Keratinocyte (primary cell): ENCODE measurements around the gene SLCO3A1. TPM values are rescaled to one million over a fixed set of nuclear protein-coding genes. Genes with fewer than 3 reads are reported as not detected.

Experiments
- DNase-seq: peaks from one replicate; pipeline ENCODE4 v3.0.0-alpha.2; 2011; ENCODE audit warnings: low read depth, missing footprints, low spot score
- FAIRE-seq: peaks from 2 replicates; lab custom pipeline; 2011; peaks lifted over from hg19 to GRCh38; lab: Jason Lieb, UNC
- H2AFZ ChIP-seq: 2 replicates; pipeline ENCODE4 v1.6.0; 2012; ENCODE audit warnings: low read length, control low read depth, inconsistent platforms; ENCODE audit not compliant: control insufficient read depth
- H3K27ac ChIP-seq: 2 replicates; pipeline ENCODE4 v1.5.1; 2011; ENCODE audit warnings: low read length; ENCODE audit not compliant: control insufficient read depth, insufficient read depth
- H3K27me3 ChIP-seq: 3 replicates; pipeline ENCODE4 v1.6.0; 2011; ENCODE audit warnings: low read length; ENCODE audit not compliant: control insufficient read depth, insufficient read depth; ENCODE audit errors: extremely low read depth
- H3K36me3 ChIP-seq, 2 experiments: 2 replicates in 1 of 2; 3 replicates in 1 of 2; pipeline ENCODE4 v1.5.1; 2011; ENCODE audit warnings: low read length in 2 of 2, mild to moderate bottlenecking in 1 of 2; ENCODE audit not compliant: control insufficient read depth in 2 of 2, insufficient read depth in 2 of 2; ENCODE audit errors: extremely low read depth in 1 of 2
- H3K4me1 ChIP-seq: 3 replicates; pipeline ENCODE4 v1.5.1; 2011; ENCODE audit warnings: low read length; ENCODE audit not compliant: control insufficient read depth, insufficient read depth; ENCODE audit errors: extremely low read depth
- H3K4me2 ChIP-seq: 3 replicates; pipeline ENCODE4 v1.6.0; 2011; ENCODE audit warnings: low read depth, low read length; ENCODE audit not compliant: control insufficient read depth, insufficient read depth; ENCODE audit errors: extremely low read depth
- H3K4me3 ChIP-seq, 3 experiments: fragments of 200-600 bp in 1 of 3; sonication (generic) in 1 of 3; 2 replicates in 2 of 3; 3 replicates in 1 of 3; pipeline ENCODE4 v1.5.1; 2011 to 2016; ENCODE audit warnings: low read length in 3 of 3, mild to moderate bottlenecking in 3 of 3, control low read depth in 2 of 3, inconsistent platforms in 1 of 3, low read depth in 1 of 3, mixed read lengths in 1 of 3, mixed run types in 1 of 3, moderate library complexity in 1 of 3; ENCODE audit not compliant: control insufficient read depth in 2 of 3, insufficient read depth in 2 of 3; ENCODE audit errors: extremely low read depth in 1 of 3
- H3K79me2 ChIP-seq: 2 replicates; pipeline ENCODE4 v1.6.0; 2012; ENCODE audit warnings: low read length; ENCODE audit not compliant: control insufficient read depth, insufficient read depth
- H3K9ac ChIP-seq: 3 replicates; pipeline ENCODE4 v1.6.0; 2011; ENCODE audit warnings: low read length; ENCODE audit not compliant: control insufficient read depth, insufficient read depth; ENCODE audit errors: extremely low read depth
- H3K9me1 ChIP-seq: 3 replicates; pipeline ENCODE4 v1.6.0; 2011; ENCODE audit warnings: low read length; ENCODE audit not compliant: control insufficient read depth, insufficient read depth; ENCODE audit errors: extremely low read depth
- H3K9me3 ChIP-seq: 2 replicates; pipeline ENCODE4 v1.5.1; 2012; ENCODE audit warnings: low read depth, low read length; ENCODE audit not compliant: control insufficient read depth
- H4K20me1 ChIP-seq: 3 replicates; pipeline ENCODE4 v1.6.0; 2011; ENCODE audit warnings: low read length; ENCODE audit not compliant: control insufficient read depth, insufficient read depth; ENCODE audit errors: extremely low read depth
- CTCF ChIP-seq, 3 experiments: IDR thresholded peaks in 1 of 3; conservative IDR thresholded peaks in 1 of 3; optimal IDR thresholded peaks in 1 of 3; 2 replicates in 2 of 3; 3 replicates in 1 of 3; pipeline versions ENCODE3 to v1.5.1; 2011; ENCODE audit warnings: low read length in 3 of 3, mild to moderate bottlenecking in 3 of 3, moderate library complexity in 2 of 3, control low read depth in 1 of 3, inconsistent platforms in 1 of 3; ENCODE audit not compliant: insufficient read depth in 2 of 3; ENCODE audit errors: extremely low read depth in 1 of 3
- EZH2 ChIP-seq: IDR thresholded peaks from one replicate; pipeline ENCODE4 v1.6.1; 2012; ENCODE audit warnings: inconsistent platforms, mild to moderate bottlenecking, low read length, moderate library complexity
- dilution Hi-C: fragments of 300-500 bp; cut with MboI; formaldehyde crosslinking; loops from one replicate; pipeline ENCODE4 v1.7.0; 2020; ENCODE audit warnings: low sequenced_read_pairs; ENCODE audit not compliant: extremely low pct_ligation_motif_present
- polyA plus RNA-seq, 5 experiments: library from polyadenylated mRNA; depleted of rRNA in 3 of 5; stranded (reverse) in 3 of 5; stranded (forward) in 1 of 5; unstranded in 1 of 5; fragments of >200 nt; gene quantifications; 1 replicate in 1 of 5; 2 replicates in 3 of 5; 3 replicates in 1 of 5; pipeline versions ENCODE4 v1.2.1 to v1.2.3, GENCODE V29; 2011 to 2012; ENCODE audit warnings: missing spikeins in 2 of 5, low read depth in 1 of 5, low replicate concordance in 1 of 5

The SLCO3A1 gene
- polyA plus RNA-seq, 1 donor (not counting 4 experiments of a cell fraction or from before 2014, with no cell fraction given), result 21.3 TPM

- no peak overlapping the region for H3K27ac ChIP-seq
- H3K79me2 ChIP-seq, result peaks cover 30% of the 10 kb centered on the region
- dilution Hi-C loops, result no loop called here
- no peaks in the 10 kb centered on the region for H4K20me1 ChIP-seq
- no peak for TF ChIP-seq EZH2
- no peak for TF ChIP-seq CTCF (optimal IDR thresholded peaks at IDR 0.05 in 1 of 3, IDR thresholded peaks at IDR 0.05 in 1 of 3, conservative IDR thresholded peaks at IDR 0.05 in 1 of 3; ENCODE audit: extremely low read depth in 1 of 3, insufficient read depth in 2 of 3, low read length in 3 of 3)
- peaks cover 26% of the 10 kb centered on the region for H3K4me1 ChIP-seq
- no peaks in the 10 kb centered on the region for H3K36me3 ChIP-seq
- no peak for FAIRE-seq
- no peaks in the 10 kb centered on the region for H3K9me1 ChIP-seq
- H3K4me3 ChIP-seq, result no peak overlapping the region
- no peaks in the 10 kb centered on the region for H3K9me3 ChIP-seq
- DNase-seq, result no peak
- H3K27me3 ChIP-seq, result no peaks in the 10 kb centered on the region
- H3K4me2 ChIP-seq, result no peak overlapping the region
- H3K9ac ChIP-seq, result no peak overlapping the region
- H2AFZ ChIP-seq, result no peak overlapping the region
Observed at GRCh38 chr15:91887321-91887720, 33.8 kb downstream of the SLCO3A1 start.

- H2AFZ ChIP-seq, result no peak overlapping the region
- H3K9ac ChIP-seq, result no peak overlapping the region
- no peak overlapping the region for H3K27ac ChIP-seq
- no peak for TF ChIP-seq EZH2
- no peak for TF ChIP-seq CTCF (optimal IDR thresholded peaks at IDR 0.05 in 1 of 3, IDR thresholded peaks at IDR 0.05 in 1 of 3, conservative IDR thresholded peaks at IDR 0.05 in 1 of 3; ENCODE audit: extremely low read depth in 1 of 3, insufficient read depth in 2 of 3, low read length in 3 of 3)
- H3K4me3 ChIP-seq, result no peak overlapping the region
- FAIRE-seq, result peak; percentile 20
- DNase-seq, result no peak
- no peaks in the 10 kb centered on the region for H4K20me1 ChIP-seq
- H3K4me1 ChIP-seq, result peaks cover 26% of the 10 kb centered on the region
- no peaks in the 10 kb centered on the region for H3K9me1 ChIP-seq
- peaks cover 33% of the 10 kb centered on the region for H3K79me2 ChIP-seq
- no peaks in the 10 kb centered on the region for H3K9me3 ChIP-seq
- H3K4me2 ChIP-seq, result no peak overlapping the region
- dilution Hi-C loops, result no loop called here
- H3K27me3 ChIP-seq, result no peaks in the 10 kb centered on the region
- no peaks in the 10 kb centered on the region for H3K36me3 ChIP-seq
Observed at GRCh38 chr15:91887921-91888373, 34.4 kb downstream of the SLCO3A1 start.
